RKO (cell line): Measurements from ENCODE around the gene SLC25A46.
"Not testable (repeated sequence)": the region's sequence is repeated elsewhere in the genome, so short reads cannot be mapped to it uniquely, and the experiment has no call there.

ENCODE experiments used
- DNase-seq: peaks from one replicate; pipeline ENCODE4 v3.0.0-alpha.2; 2016; ENCODE audit warnings: low spot score

SLC25A46 gene

DNA sequence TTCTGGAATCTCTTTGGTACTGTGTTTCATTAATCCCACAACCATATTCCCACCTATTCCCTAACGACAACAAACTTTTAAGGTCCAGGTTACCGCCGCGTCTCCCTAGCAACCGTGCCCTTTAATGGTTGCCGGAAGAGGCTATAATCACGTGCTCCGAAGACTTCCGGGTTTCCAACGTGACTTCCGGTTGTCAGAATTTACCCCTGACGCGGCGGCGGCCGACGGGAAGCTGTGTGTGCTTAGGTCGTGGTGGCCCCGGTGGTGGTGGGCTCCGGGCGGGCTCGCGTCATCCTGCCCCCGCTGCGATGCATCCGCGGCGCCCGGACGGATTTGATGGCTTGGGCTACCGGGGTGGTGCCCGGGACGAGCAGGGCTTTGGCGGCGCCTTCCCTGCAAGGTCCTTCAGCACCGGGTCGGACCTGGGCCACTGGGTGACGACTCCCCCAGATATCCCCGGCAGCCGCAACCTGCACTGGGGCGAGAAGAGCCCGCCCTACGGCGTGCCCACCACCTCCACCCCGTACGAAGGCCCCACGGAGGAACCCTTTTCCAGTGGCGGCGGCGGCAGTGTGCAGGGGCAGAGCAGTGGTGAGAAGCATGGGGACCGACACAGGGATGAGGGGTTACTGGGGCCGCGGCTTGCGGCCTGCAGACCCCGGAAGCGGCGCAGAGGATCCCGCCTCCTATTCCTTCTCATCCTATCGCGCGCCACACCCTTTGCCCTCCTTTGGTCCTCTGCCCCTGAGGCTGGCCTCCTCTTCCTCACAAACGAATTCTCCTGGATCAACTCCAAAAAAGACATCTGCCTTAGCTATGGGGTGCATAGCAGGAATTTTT is at the start of gene SLC25A46:
SLC25A46 (plus strand) TSS at position 196 of the 840 bp plus-strand sequence; CDS start at position 309, 113 bp downstream.
- peak; percentile 93 for DNase-seq

DNA sequence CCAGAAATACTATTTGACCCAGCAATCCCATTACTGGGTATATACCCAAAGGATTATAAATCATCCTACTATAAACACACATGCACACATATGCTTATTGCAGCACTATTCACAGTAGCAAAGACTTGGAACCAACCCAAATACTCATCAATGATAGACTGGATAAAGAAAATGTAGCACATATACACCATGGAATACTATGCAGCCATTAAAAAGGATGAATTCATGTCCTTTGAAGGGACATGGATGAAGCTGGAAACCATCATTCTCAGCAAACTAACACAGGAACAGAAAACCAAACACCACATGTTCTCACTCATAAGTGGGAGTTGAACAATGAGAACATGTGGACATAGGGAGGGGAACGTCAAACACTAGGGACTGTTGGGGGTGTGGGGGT is 48.2 kb upstream of the SLC25A46 start:
- not testable (repeated sequence) for DNase-seq

DNA sequence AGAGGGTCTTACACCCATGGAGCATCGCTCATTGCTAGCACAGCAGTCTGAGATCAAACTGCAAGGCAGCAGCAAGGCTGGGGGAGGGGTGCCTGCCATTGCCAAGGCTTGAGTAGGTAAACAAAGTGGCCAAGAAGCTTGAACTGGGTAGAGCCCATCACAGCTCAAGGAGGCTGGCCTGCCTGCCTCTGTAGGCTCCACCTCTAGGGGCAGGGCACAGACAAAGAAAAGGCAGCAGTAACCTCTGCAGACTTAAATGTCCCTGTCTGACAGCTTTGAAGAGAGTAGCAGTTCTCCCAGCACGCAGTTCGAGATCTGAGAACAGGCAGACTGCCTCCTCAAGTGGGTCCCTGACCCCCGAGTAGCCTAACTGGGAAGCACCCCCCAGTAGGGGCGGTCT is 46.1 kb upstream of the SLC25A46 start:
- not testable (repeated sequence) for DNase-seq

DNA sequence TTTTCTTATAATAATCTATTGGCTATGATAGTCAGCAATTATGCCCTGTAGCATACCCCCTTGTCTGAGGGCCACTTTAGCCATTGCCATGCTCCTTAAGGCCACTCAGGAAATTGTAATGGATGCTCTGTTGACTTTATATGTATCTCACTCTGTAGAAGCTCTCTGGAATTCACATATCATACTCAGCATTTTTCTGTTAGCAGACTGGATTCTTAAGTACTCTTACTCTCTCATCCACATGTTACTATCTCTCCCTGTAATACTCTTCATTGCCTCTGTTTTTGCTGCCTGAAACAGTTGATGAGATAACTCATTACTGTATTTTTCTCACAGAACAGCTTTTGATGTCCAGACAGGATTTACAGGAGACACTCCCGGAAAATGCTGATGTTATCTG is 36.5 kb upstream of the SLC25A46 start:
- DNase-seq, result no peak

DNA sequence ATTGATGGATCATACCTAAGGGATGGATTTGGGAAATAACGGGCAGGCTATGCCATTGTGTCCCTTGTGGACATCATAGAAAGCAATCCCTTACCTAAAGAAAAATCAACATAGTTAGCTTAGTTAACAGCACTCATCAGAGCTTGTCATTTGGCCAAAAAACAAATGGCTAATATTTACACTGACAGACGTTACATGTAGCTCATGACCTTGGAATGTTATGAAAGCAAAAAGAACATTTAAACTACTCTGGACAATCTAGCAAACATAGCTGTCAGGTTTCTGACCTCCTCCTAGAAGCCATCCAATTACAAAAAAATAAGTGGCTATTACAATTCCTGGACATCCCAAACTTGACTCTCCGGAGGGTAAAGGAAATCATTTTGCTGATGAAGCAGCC is 36.1 kb upstream of the SLC25A46 start:
- no peak for DNase-seq

DNA sequence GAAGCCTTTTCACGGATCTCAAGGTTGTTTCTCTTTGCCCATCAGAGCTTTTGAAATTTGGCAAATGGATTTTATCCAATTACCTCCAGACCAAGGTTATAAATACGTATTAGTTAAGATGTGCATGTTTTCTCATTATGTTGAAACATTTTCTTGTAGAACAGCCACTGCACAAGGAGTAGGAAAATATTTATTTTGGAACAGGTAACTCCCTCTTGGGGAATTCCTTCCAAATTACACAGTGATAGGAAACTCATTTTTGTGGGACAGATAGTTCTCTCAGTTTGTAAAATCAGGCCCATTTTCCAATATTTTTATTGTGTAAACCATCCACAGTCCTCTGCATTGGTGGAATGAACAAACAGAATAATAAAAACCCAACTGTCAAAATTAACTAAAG is 35.3 kb upstream of the SLC25A46 start:
- DNase-seq, result no peak

GRCh38 chr5:110705349-110705748 is 33.5 kb upstream of the SLC25A46 start:
- no peak for DNase-seq

DNA sequence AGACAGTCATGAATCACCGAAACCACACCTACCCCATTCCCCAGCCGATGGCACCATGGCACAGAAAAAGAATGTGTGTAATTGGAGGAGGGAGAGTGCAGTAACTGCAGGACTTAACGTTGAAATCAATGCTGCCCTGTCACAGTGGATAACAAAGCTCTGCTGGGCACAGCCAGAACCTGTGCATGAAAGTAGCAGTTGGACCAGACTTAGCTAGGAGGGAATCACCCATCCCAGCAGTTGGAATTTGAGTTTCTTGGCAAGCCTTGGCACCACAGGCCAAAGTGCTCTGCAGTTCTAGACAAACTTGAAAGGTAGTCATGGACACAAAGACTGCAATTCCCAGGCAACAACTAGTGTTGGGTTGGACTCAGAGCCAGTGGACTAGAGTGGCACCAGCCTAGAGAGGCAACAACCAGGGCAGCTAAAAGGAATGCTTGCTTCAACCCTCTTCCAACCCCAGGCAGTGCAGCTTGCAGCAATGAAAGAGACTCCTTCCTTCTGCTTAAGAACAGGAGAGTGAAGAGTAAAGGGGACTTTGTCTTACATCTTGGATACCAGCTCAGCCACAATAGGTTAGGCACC is 31.5 kb upstream of the SLC25A46 start:
- no peak for DNase-seq

DNA sequence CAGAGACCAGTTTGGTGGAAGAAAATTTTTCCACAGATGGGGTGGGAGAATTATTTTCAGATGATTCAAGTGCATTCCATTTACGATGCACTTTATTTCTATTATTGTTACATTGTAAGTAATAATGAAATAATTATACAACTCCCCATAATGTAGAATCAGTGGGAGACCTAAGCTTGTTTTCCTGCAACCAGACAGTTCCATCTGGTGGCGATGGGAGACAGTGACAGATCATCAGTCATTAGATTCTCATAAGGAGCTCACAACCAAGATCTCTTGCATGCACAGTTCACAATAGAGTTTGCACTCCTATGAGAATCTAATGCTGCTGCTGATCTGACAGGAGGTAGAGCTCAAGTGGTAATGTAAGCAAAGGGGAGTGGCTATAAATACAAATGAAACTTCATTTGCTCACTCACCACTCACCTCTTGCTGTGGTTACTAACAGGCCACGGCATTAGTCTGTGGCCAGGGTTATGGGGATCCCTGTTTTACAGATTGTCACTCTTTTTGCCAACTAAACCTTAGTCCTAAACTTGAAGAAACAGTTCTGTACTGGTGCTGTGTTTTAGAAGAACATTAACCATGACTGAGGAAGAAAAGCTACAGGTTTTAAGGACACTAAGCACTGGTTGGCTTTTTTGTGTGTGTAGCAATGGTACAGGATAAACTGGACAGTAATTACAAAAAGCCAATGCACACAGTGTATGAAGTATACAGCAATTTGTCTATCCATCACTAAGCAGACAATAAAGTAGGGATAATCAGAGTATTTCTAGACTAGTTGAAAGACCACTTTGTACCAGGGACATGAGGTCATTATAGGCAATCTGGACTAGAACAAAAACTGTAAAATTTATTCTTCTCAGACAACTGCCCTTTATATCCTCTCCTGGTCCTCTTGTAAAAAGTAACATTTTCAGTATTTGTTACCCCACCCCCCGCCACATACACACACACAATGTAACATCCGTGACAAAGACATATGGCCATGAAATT is 22.3 kb upstream of the SLC25A46 start:
- peak; percentile 19 for DNase-seq

DNA sequence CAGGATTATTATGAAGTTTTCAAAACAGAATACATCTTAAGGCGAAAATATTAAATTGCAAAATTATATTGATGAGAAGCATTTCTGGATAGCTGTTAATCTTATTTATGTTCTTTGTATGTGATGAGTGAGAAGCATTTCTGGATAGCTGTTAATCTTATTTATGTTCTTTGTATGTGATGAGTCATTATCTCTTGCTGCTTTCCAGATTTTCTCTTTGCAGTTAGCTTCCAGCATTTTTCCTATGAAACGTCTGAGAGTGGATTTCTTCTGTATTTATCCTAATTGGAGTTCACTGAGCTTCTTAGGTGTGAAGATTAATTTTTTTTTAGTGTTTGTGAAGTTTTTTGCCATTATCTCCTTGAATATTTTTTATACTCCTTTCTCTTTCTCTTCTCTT is 20.5 kb upstream of the SLC25A46 start:
- DNase-seq, result no peak

GRCh38 chr5:110726249-110727024 is 12.4 kb upstream of the SLC25A46 start, which contains the start of gene TMEM232:
Gene TMEM232, minus strand, starts transcription at chr5:110726671. Its CDS starts 59,319 bp downstream, at chr5:110667352.
- DNase-seq, result peak; percentile 86

- DNase-seq, result peak; percentile 45
Measured at GRCh38 chr5:110727025-110727314, 11.8 kb upstream of the SLC25A46 start.

DNA sequence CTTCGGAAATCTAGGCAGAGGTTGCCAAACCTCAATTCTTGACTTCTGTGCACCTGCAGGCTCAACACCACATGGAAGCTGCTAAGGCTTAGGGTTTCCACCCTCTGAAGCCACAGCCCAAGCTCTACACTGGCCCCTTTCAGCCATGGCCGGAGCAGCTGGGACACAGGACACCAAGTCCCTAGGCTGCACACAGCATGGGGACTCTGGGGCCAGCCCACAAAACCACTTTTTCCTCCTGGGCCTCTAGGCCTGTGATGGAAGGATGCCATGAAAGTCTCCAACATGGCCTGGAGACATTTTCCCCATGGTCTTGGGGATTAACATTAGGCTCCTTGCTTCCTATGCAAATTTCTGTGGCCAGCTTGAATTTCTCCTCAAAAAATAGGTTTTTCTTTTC is 7.3 kb upstream of the SLC25A46 start:
- DNase-seq, result not testable (repeated sequence)

DNA sequence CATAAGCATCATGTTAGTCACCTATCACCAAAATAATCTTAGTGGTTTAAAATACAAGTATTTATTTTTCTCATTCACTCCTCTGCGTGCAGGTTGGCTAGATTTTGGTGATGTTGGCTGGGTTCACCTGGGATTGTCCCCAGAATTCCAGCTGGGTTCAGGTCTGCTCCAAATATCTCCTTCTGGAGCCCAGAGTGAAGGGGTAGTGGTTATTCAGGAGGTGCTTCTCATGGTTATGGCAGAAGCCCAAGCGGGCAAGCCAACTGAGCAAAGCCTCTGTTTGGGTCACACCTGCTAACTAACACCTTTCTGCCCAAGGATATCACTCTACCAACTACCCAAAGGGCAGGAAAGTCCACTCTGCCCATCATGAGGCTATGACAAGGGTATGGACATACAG is 4.7 kb upstream of the SLC25A46 start:
- DNase-seq, result no peak

- DNase-seq, result peak; percentile 16
Measured at GRCh38 chr5:110735556-110735955, 3.3 kb upstream of the SLC25A46 start.

GRCh38 chr5:110736753-110737152 is 2.1 kb upstream of the SLC25A46 start:
- no peak for DNase-seq

- no peak for DNase-seq
Measured at GRCh38 chr5:110738503-110738811, 350 bp upstream of the SLC25A46 start.

DNA sequence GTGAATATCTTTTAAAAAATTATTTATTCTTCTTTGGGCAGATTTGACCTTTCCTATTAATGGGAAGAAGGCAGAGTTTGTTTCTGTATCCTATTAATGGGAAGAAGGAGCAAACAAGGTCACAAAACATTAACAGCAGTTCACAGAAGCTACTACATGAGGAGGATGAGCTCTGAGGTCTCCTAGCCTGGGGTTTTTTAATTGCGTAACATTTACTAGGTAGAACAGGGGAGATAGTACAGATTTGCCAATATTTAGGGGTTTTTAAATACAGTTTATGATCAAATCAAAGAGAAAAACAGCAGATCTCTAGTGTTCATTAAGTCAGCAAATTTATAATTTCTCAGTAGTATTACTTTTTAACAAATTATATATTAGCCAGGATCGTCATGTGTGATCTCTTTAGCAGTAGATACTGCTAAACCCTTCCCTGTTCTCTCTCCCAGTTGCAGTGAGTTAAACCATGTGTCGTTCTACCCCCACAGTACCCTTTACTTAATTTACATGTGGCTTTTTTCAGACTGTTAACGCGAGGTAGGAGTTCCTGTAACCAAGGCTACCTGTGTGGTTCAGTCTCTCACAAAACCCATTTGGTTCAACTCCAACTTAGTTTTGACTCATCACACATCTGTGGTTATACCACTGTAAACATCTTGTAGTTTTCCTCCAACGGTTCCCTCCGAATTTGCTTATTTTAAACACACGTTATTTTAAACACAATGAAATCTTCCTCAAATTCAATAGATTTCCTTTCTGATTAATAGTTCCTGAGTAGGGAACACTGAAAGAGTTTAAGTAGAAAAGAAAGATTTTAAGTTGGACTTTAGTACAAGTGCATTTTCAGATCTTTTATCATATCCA is 13.3 kb downstream of the SLC25A46 start:
- no peak for DNase-seq

GRCh38 chr5:110752953-110753352 is 14.1 kb downstream of the SLC25A46 start:
- no peak for DNase-seq

GRCh38 chr5:110753600-110753999 is 14.8 kb downstream of the SLC25A46 start:
- no peak for DNase-seq

DNA sequence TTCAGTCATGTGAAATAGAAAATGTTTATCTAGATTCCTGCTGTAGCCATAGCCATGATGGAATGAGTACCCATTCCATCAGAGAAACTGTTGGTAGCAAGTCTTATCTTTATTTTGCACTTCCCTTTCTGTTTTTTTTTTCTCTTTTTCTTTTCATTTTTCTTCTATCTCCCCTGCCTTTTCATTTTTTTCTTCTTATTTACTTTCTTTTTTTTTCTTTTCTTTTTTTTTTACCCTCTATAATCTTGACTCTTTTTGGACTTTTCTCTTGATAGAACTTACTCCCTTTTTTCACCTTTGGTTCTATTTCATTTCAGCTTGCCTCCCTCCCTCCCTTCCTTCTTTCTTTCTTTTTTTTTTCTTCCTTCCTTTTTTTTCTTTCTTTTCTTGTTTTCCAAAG is 15.4 kb downstream of the SLC25A46 start:
- no peak for DNase-seq
